SK-N-SH treated with all-trans-retinoic acid at 6 μM for 48 hours (cell line): ENCODE data around the gene TACR1.

Experiments
- CREB5 ChIP-seq: fragments of 250-450 bp; sonication (Bioruptor Pico); IDR thresholded peaks from 2 replicates; pipeline ENCODE4 v1.5.1; 2020; ENCODE audit warnings: low read depth, mild to moderate bottlenecking, moderate library complexity
- ESRRG ChIP-seq: fragments of 250-450 bp; sonication (Bioruptor Pico); IDR thresholded peaks from 2 replicates; pipeline ENCODE4 v1.6.1; 2021; ENCODE audit warnings: mild to moderate bottlenecking
- PATZ1 ChIP-seq: fragments of 250-450 bp; sonication (Bioruptor Pico); IDR thresholded peaks from 2 replicates; pipeline ENCODE4 v1.8.0; 2020; ENCODE audit warnings: mild to moderate bottlenecking, moderate library complexity, borderline replicate concordance
- PPARA ChIP-seq: fragments of 250-450 bp; sonication (Bioruptor Pico); IDR thresholded peaks from 2 replicates; pipeline ENCODE4 v1.5.0; 2020; ENCODE audit warnings: mild to moderate bottlenecking, borderline replicate concordance
- SNAI2 ChIP-seq: fragments of 250-450 bp; sonication (Bioruptor Pico); IDR thresholded peaks from 2 replicates; pipeline ENCODE4 v1.5.0; 2020; ENCODE audit warnings: mild to moderate bottlenecking, moderate library complexity
- TCF4 ChIP-seq: fragments of 250-450 bp; sonication (Bioruptor Pico); IDR thresholded peaks from 2 replicates; pipeline ENCODE4 v1.8.0; 2021; ENCODE audit warnings: mild to moderate bottlenecking, moderate library complexity, borderline replicate concordance
- ZNF565 ChIP-seq: fragments of 450-650 bp; formaldehyde crosslinking; conservative IDR thresholded peaks from 2 replicates; pipeline ENCODE4 v1.5.0; 2020; ENCODE audit warnings: low read depth, mild to moderate bottlenecking, moderate library complexity

- no peak for TF ChIP-seq CREB5 (CRISPR knock-in tag)
- no peak for TF ChIP-seq TCF4
- TF ChIP-seq ESRRG: no peak
- TF ChIP-seq PATZ1 (CRISPR knock-in tag): no peak
- TF ChIP-seq PPARA (CRISPR knock-in tag): no peak
- TF ChIP-seq ZNF565: no peak
- TF ChIP-seq SNAI2 (CRISPR knock-in tag): no peak
Measured at GRCh38 chr2:75053484-75054112, 145.7 kb downstream of the TACR1 start.
